Vagina (tissue), 2 donors: ENCODE results near the gene CLCA2.

Source experiments
- CTCF ChIP-seq, 3 experiments: fragments of 450-650 bp in 2 of 3; fragments of 200-600 bp in 1 of 3; sonication (generic) in 1 of 3; IDR thresholded peaks; one replicate each; pipeline ENCODE4 v1.5.1; 2017 to 2019; ENCODE audit warnings: antibody characterized with exemption in 3 of 3, mild to moderate bottlenecking in 2 of 3, moderate library complexity in 2 of 3
- POLR2A ChIP-seq, 2 donors: fragments of 450-650 bp; IDR thresholded peaks; one replicate each; pipeline ENCODE4 v1.6.1; 2017; ENCODE audit warnings: antibody characterized with exemption in 2 of 2, mild to moderate bottlenecking in 2 of 2, moderate library complexity in 2 of 2

GRCh38 chr1:86472767-86473166 lies 48.8 kb downstream of the CLCA2 start:
- TF ChIP-seq CTCF (IDR thresholded peaks at IDR 0.05), result no peak
- TF ChIP-seq POLR2A (IDR thresholded peaks at IDR 0.05), result no peak
